HEK293 (cell line): ENCODE results near the gene PRRT1.

Source experiments
- CTCF ChIP-seq: fragments of 450-650 bp; formaldehyde crosslinking; IDR thresholded peaks from 2 replicates; pipeline ENCODE4 v1.5.1; 2016; ENCODE audit warnings: missing biosample characterization, missing genetic modification characterization
- SALL2 ChIP-seq: fragments of 450-650 bp; formaldehyde crosslinking; IDR thresholded peaks from 2 replicates; pipeline ENCODE4 v1.5.0; 2017; ENCODE audit warnings: missing biosample characterization, mild to moderate bottlenecking, missing genetic modification characterization, borderline replicate concordance
- ZNF561 ChIP-seq: fragments of 450-650 bp; IDR thresholded peaks from 2 replicates; pipeline ENCODE4 v1.5.1; 2018; ENCODE audit warnings: missing biosample characterization, missing genetic modification characterization, borderline replicate concordance
- ZNF571 ChIP-seq: fragments of 450-650 bp; formaldehyde crosslinking; IDR thresholded peaks from 2 replicates; pipeline ENCODE4 v1.5.0; 2017; ENCODE audit warnings: missing biosample characterization, missing genetic modification characterization

GRCh38 chr6:32115623-32116022 is 36.1 kb downstream of the PRRT1 start:
- TF ChIP-seq CTCF: no peak
- no peak for TF ChIP-seq SALL2 (tag by site-specific recombination)
- TF ChIP-seq ZNF571: no peak
- TF ChIP-seq ZNF561 (tag by site-specific recombination): no peak
